Esophagus muscularis mucosa (tissue), 4 donors: ENCODE data around the gene TTYH1. TPM values are rescaled to one million over a fixed set of nuclear protein-coding genes. Genes with fewer than 3 reads are reported as not detected.
"Not testable (repeated sequence)": the region's sequence is repeated elsewhere in the genome, so short reads cannot be mapped to it uniquely, and the experiment has no call there.

Source experiments
- DNase-seq: peaks from one replicate; pipeline ENCODE4 v3.0.0-alpha.2; 2017; ENCODE audit errors: extremely low spot score
- H3K27ac ChIP-seq, 4 donors: fragments of 200-600 bp; sonication (generic); replicated peaks in 1 of 4; 1 replicate in 3 of 4; 2 replicates in 1 of 4; pipeline ENCODE4 v1.5.1; 2016 to 2019; ENCODE audit warnings: mild to moderate bottlenecking in 1 of 4
- H3K27me3 ChIP-seq, 4 donors: fragments of 200-600 bp; sonication (generic); one replicate each; pipeline versions ENCODE4 v1.5.1 to v1.6.0; 2016 to 2019
- H3K36me3 ChIP-seq, 4 donors: fragments of 200-600 bp; sonication (generic); one replicate each; pipeline ENCODE4 v1.5.1; 2016 to 2019
- H3K4me1 ChIP-seq, 4 donors: fragments of 200-600 bp; sonication (generic); one replicate each; pipeline ENCODE4 v1.5.1; 2016 to 2019
- H3K4me3 ChIP-seq, 4 donors: fragments of 200-600 bp; sonication (generic); 1 replicate in 2 of 4; 2 replicates in 2 of 4; pipeline ENCODE4 v1.5.1; 2016 to 2019; ENCODE audit warnings: mild to moderate bottlenecking in 4 of 4, moderate library complexity in 1 of 4
- H3K9me3 ChIP-seq, 4 donors: fragments of 200-600 bp; sonication (generic); 1 replicate in 3 of 4; 2 replicates in 1 of 4; pipeline ENCODE4 v1.5.1; 2016 to 2019
- CTCF ChIP-seq, 3 experiments: fragments of 200-600 bp in 2 of 3; fragments of 450-650 bp in 1 of 3; sonication (generic) in 2 of 3; IDR thresholded peaks; one replicate each; pipeline ENCODE4 v1.5.1; 2017 to 2019; ENCODE audit warnings: antibody characterized with exemption in 3 of 3, mild to moderate bottlenecking in 2 of 3, moderate library complexity in 1 of 3
- EP300 ChIP-seq: sonication (generic); formaldehyde crosslinking; IDR thresholded peaks from one replicate; pipeline ENCODE4 v1.6.1; 2017; ENCODE audit warnings: antibody characterized with exemption
- POLR2A ChIP-seq: fragments of 450-650 bp; IDR thresholded peaks from one replicate; pipeline ENCODE4 v1.6.1; 2017; ENCODE audit warnings: antibody characterized with exemption, moderate library complexity, mild to moderate bottlenecking, low read depth
- POLR2AphosphoS5 ChIP-seq, 2 donors: sonication (generic); formaldehyde crosslinking; IDR thresholded peaks; one replicate each; pipeline ENCODE4 v1.6.1; 2017; ENCODE audit warnings: antibody characterized with exemption in 2 of 2
- WGBS: methylation state at CpG from one replicate; pipeline ENCODE4 v1.1.5; 2018; 5-methylcytosine and 5-hydroxymethylcytosine counted together
- intact Hi-C: fragments of 100-400 bp; cut with DNase I; formaldehyde crosslinking; loops from one replicate; pipeline ENCODE4 v1.15.1; 2023
- total RNA-seq, 4 donors: library from RNA; depleted of rRNA; stranded (reverse); fragments of >200 nt; gene quantifications; one replicate each; pipeline versions ENCODE4 v1.1.0 to v1.2.1, GENCODE V29; 2016

TTYH1 gene
- total RNA-seq, 4 donors from 2014 or later = 0.83 to 8.0 (median 5.6) TPM

DNA sequence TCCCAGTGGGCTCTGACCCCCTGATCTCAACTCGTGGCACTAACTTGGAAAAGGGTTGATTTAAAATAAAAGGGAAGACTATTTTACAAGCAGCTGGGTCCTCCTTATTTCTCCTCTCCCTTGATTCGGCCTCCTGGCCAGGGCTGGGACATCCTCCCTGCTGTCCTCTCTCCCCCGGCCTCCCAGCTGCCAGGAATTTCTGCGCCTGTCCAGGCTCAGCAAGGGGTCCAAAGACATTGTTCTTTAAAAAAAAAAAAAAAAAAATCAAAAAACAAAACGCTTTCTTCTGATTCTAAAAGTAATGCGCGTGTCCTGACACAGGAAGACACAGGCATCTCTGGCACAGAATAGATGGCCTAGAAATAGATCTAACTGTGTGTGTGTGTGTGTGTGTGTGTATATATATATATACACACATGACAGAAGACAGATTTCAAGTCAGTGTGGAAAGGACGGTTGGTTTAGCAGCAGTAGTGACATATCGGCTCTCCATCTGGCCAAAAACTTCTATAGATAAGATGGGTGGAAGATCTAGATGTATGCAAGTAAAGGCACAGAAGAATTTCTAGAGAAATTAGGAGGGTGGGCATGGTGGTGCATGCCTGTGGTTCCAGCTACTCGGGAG, 21.5 kb downstream of the TTYH1 start:
- intact Hi-C loops = loop anchor here (5.0 kb wide), 1 partner anchor 41 kb away; no protein-coding TSS in a partner anchor
- H3K9me3 ChIP-seq = no peaks in the 10 kb centered on the region
- no peak overlapping the region for H3K4me3 ChIP-seq
- no peak for DNase-seq
- TF ChIP-seq POLR2AphosphoS5 (IDR thresholded peaks at IDR 0.05) (no peak), POLR2A (no peak), CTCF (IDR thresholded peaks at IDR 0.05) (no peak), EP300 (no peak)
- H3K27ac ChIP-seq = peak overlapping the region in 1 of 4 donors; percentile 18
- peaks cover 0 to 13% (median 3%) of the 10 kb centered on the region in 4 donors for H3K27me3 ChIP-seq
- WGBS = 68% methylated on average over 10 of the region's 10 CpGs
- H3K4me1 ChIP-seq = peaks cover 21 to 41% (median 32%) of the 10 kb centered on the region in 4 donors
- H3K36me3 ChIP-seq = peaks cover 0 to 14% (median 2%) of the 10 kb centered on the region in 4 donors

DNA sequence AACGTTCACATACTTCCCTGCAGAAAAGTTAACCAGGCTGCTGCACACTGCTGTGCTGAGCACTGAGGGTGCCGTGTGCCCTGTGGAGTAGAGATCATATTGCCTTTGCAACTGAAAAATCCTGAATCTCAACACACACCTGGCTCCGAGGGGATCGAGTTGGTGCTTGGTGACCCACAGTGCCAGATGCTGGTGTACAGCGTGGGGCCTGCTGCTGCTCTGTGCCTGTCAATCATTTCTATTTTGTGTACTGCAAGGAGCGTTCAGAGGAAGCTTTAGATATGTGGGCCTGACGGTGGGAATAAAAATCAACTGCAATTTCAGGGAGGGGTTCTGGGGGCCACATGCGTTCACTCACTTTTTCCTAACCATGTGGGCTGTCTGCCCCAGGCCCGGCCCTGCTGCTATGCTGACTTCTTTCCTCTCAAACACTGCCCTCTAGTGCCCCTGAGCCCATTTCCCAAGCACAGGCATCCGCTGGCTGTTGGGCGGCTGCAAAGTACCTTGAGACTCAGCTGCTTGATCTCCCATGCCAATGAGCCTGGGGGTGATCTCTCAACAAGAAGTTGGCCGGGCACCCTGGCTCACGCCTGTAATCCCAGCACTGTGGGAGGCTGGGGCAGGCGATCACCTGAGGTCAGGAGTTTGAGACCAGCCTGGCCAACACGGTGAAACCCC, 24.0 kb downstream of the TTYH1 start:
- H3K4me3 ChIP-seq = no peak overlapping the region
- H3K4me1 ChIP-seq = peaks cover 20 to 37% (median 29%) of the 10 kb centered on the region in 4 donors
- peaks cover 0 to 36% (median 11%) of the 10 kb centered on the region in 4 donors for H3K36me3 ChIP-seq
- no peak for TF ChIP-seq EP300
- TF ChIP-seq POLR2A = no peak
- peak in 2 of 3 experiments; percentile 11 to 29 for TF ChIP-seq CTCF (IDR thresholded peaks at IDR 0.05)
- no peaks in the 10 kb centered on the region for H3K9me3 ChIP-seq
- intact Hi-C loops = loop anchor here (5.0 kb wide), 1 partner anchor 38 kb away; no protein-coding TSS in a partner anchor
- WGBS = 63% methylated on average over 10 of the region's 15 CpGs
- H3K27me3 ChIP-seq = no peaks in the 10 kb centered on the region
- no peak for DNase-seq
- H3K27ac ChIP-seq = no peak overlapping the region

DNA sequence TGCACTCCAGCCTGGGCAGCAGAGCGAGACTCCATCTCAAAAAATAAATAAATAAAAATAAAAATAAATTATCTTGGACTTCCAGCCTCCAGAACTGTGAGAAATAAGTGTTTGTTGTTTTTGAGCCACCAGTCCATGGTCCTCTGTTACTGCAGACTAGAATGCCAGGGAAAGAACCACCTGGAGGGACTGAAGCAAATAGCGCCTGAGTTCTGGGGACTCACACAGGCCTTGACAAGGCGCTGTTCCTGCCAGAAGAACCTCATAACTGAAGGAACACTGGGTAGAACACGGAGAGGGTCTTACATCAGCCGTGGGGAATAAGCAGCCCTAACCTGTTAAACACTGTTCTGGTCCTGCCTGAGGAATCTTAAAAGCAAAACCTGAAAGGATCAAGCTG, 25.4 kb downstream of the TTYH1 start:
- 95% methylated on average over 5 of the region's 5 CpGs for WGBS
- TF ChIP-seq POLR2AphosphoS5 (IDR thresholded peaks at IDR 0.05) (no peak), CTCF (IDR thresholded peaks at IDR 0.05) (no peak), POLR2A (no peak), EP300 (no peak)
- Histone ChIP-seq H3K27ac (no peak overlapping the region), H3K9me3 (no peaks in the 10 kb centered on the region), H3K4me1 (peaks cover 7 to 24% (median 18%) of the 10 kb centered on the region in 4 donors), H3K4me3 (no peak overlapping the region), H3K36me3 (peaks cover 0 to 49% (median 23%) of the 10 kb centered on the region in 4 donors), H3K27me3 (no peaks in the 10 kb centered on the region)
- no peak for DNase-seq
- intact Hi-C loops = no loop called here

DNA sequence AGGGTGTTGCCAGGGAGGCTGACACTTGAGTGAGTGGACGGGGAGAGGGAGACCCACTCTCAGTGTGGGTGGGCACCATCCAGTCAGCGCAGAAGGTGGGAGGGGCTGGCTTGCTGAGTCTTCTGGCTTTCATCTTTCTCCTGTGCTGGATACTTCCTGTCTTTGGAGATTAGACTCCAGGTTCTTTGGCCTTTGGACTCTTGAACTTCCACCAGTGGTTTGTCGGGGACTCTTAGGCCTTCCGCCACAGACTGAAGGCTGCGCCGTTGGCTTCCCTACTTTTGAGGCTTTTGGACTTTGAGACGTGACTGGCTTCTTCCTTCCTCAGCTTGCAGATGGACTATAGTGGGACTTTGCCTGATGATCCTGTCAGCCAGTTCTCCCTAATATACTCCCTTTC, 29.5 kb downstream of the TTYH1 start:
- no peak overlapping the region for H3K27ac ChIP-seq
- H3K36me3 ChIP-seq = peaks cover 4 to 58% (median 26%) of the 10 kb centered on the region in 4 donors
- no peak overlapping the region for H3K4me3 ChIP-seq
- WGBS = 90% methylated on average over 7 of the region's 7 CpGs
- no peak for DNase-seq
- intact Hi-C loops = no loop called here
- H3K4me1 ChIP-seq = peaks cover 13 to 27% (median 24%) of the 10 kb centered on the region in 4 donors
- TF ChIP-seq CTCF (IDR thresholded peaks at IDR 0.05) (no peak), POLR2A (no peak), POLR2AphosphoS5 (IDR thresholded peaks at IDR 0.05) (no peak), EP300 (no peak)
- H3K27me3 ChIP-seq = no peaks in the 10 kb centered on the region
- H3K9me3 ChIP-seq = no peaks in the 10 kb centered on the region

- Histone ChIP-seq H3K36me3 (peaks cover 4 to 56% (median 30%) of the 10 kb centered on the region in 4 donors), H3K4me1 (peaks cover 28 to 44% (median 40%) of the 10 kb centered on the region in 4 donors)
- H3K27ac ChIP-seq, intact Hi-C loops, H3K4me3 ChIP-seq, H3K27me3 ChIP-seq, H3K9me3 ChIP-seq, DNase-seq: not testable (repeated sequence)
- WGBS = 90% methylated on average over 15 of the region's 15 CpGs
These were observed 31.1 kb downstream of the TTYH1 start for GRCh38 chr19:54446349-54446748.
